ENCODE measurements around the gene RNU5B-1.
A peak's percentile ranks its signal among the peaks of the same experiment; 100 is the strongest.

The RNU5B-1 gene

DNA sequence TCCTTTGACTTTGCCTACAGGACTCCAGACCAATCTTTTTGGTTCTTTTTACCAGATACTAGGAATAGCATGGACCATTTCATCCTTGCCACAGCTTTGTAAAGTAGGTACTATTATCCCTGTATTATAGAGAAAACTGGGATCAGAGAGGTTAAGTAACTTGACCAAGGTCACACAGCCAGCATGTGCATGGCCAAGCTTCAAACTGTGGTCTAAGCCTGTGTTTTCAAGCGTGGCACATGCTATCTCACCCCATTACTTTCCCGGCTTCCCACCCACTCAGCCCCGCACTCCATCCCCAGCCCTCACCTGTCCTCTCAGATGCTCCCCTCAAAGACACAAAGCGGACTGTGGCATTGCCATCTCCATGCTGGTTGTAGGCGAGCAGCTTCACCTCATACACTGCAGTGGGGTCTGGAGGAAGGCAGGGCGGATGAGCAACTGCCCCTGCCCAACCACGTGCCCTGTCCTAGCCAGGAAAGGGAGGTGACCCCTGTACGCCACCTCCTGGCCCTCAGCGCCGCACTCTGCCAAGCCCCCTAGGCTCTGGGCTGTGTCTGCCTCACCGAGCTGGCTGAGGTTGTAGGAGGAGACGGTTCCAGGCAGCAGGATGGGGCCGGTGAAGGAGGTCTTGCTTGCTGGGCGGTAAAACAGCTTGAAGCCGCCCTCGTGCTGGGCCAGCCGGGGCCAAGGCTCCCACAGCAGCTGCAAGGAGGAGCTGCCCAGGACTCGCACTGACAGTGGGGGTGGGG, 25.7 kb downstream of the RNU5B-1 start:
- H3K36me3 ChIP-seq (ENCODE audit: control insufficient read depth, insufficient read depth, low read length) = peaks cover 39% of the 10 kb centered on the region
- no peak overlapping the region for H3K9ac ChIP-seq (ENCODE audit: low read length)
- peaks cover 29% of the 10 kb centered on the region for H3K4me1 ChIP-seq (ENCODE audit: control insufficient read depth, insufficient read depth, low read length)
- no peaks in the 10 kb centered on the region for H3K27me3 ChIP-seq (ENCODE audit: control insufficient read depth, insufficient read depth, low read length)
- H3K27ac ChIP-seq (ENCODE audit: low read depth, low read length) = no peak overlapping the region
- H3K9me3 ChIP-seq (ENCODE audit: control insufficient read depth, insufficient read depth, low read depth, low read length) = no peaks in the 10 kb centered on the region
- no peak overlapping the region for H3K4me3 ChIP-seq (ENCODE audit: low read depth, low read length)

DNA sequence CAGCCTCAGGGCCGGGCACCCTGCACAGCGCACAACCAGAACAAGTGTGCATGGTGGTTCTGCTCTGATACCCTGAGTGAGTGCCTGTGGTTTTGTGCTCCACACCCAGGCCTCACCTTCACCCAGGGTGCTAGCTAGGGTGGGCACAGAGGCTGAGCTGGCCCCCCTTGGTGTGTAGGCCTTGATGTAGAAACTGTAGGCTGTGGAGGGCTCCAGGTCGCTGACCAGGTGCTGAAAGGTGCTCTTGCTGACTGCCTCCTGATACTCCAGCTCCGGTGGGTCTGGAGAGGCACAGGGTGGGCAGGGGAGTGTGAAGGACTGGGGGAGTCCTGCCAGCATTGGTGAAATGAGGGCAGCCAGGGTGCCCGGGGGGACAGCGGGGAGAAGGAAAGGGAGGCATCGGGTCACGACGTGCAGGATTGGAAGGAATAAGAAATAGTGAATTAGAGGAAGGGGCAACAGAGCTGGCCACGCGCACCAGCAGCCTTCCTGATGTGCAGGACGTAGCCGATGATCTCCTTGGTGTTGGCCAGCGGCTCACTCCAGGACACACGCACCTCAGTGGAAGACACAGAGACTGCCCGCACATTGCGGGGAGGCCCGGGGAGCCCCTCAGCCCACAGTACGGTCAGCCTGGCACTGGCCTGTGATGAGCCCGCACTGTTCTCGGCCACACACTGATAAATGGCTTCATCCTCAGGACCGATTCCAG, 26.6 kb downstream of the RNU5B-1 start:
- Histone ChIP-seq H3K4me1 (ENCODE audit: control insufficient read depth, insufficient read depth, low read length) (peaks cover 34% of the 10 kb centered on the region), H3K4me3 (ENCODE audit: low read depth, low read length) (no peak overlapping the region), H3K9me3 (ENCODE audit: control insufficient read depth, insufficient read depth, low read depth, low read length) (no peaks in the 10 kb centered on the region), H3K27me3 (ENCODE audit: control insufficient read depth, insufficient read depth, low read length) (no peaks in the 10 kb centered on the region), H3K9ac (ENCODE audit: low read length) (no peak overlapping the region), H3K36me3 (ENCODE audit: control insufficient read depth, insufficient read depth, low read length) (peaks cover 39% of the 10 kb centered on the region), H3K27ac (ENCODE audit: low read depth, low read length) (no peak overlapping the region)

GRCh38 chr15:65331811-65332210, 27.3 kb downstream of the RNU5B-1 start:
- peaks cover 38% of the 10 kb centered on the region for H3K4me1 ChIP-seq (ENCODE audit: control insufficient read depth, insufficient read depth, low read length)
- no peak overlapping the region for H3K9ac ChIP-seq (ENCODE audit: low read length)
- H3K36me3 ChIP-seq (ENCODE audit: control insufficient read depth, insufficient read depth, low read length) = peaks cover 39% of the 10 kb centered on the region

GRCh38 chr15:65332391-65333147, 28.1 kb downstream of the RNU5B-1 start:
- no peak overlapping the region for H3K27ac ChIP-seq (ENCODE audit: low read depth, low read length)
- H3K9ac ChIP-seq (ENCODE audit: low read length) = no peak overlapping the region
- no peaks in the 10 kb centered on the region for H3K9me3 ChIP-seq (ENCODE audit: control insufficient read depth, insufficient read depth, low read depth, low read length)
- peaks cover 39% of the 10 kb centered on the region for H3K36me3 ChIP-seq (ENCODE audit: control insufficient read depth, insufficient read depth, low read length)
- H3K4me1 ChIP-seq (ENCODE audit: control insufficient read depth, insufficient read depth, low read length) = peaks cover 45% of the 10 kb centered on the region
- H3K27me3 ChIP-seq (ENCODE audit: control insufficient read depth, insufficient read depth, low read length) = no peaks in the 10 kb centered on the region
- no peak overlapping the region for H3K4me3 ChIP-seq (ENCODE audit: low read depth, low read length)

More at GRCh38 chr15:65331811-65332210, 27.3 kb downstream of the RNU5B-1 start:
- no peaks in the 10 kb centered on the region for H3K27me3 ChIP-seq (ENCODE audit: control insufficient read depth, insufficient read depth, low read length)
- H3K4me3 ChIP-seq (ENCODE audit: low read depth, low read length) = no peak overlapping the region
- H3K9me3 ChIP-seq (ENCODE audit: control insufficient read depth, insufficient read depth, low read depth, low read length) = no peaks in the 10 kb centered on the region
- H3K27ac ChIP-seq (ENCODE audit: low read depth, low read length) = no peak overlapping the region

DNA sequence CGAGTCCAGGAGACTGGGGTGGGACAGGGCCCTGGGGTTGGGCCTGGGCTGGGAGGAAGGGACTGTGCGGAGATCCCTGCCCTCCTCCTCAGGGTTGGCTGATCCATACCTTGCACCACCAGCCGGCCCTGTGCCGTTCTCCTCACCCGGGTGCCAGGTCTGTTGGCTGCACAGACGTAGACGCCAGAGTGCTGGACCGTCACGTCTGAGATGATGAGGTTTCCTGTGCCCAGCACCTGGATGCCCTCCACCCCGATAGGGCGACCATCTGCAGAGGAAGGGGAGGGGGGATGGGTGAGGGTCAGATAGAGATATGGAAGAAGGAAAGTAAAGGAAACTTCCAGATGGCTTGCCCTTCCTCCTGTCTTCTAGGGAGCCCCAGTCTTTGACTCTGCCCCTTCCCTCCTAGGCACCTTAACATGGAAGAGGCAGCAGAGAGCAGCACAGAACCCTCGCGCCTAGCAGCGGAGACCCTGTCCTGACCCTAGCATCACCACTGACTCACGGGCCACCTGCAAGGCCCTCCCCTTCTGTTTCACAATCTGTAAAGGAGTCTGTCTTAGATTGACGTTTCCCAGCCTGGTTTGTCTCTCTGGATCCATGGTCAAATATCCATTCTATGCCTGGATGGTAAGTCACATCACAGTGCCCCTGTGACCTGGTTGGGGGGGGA, 28.8 kb downstream of the RNU5B-1 start:
- no peak overlapping the region for H3K4me3 ChIP-seq (ENCODE audit: low read depth, low read length)
- H3K36me3 ChIP-seq (ENCODE audit: control insufficient read depth, insufficient read depth, low read length) = peaks cover 39% of the 10 kb centered on the region
- no peaks in the 10 kb centered on the region for H3K27me3 ChIP-seq (ENCODE audit: control insufficient read depth, insufficient read depth, low read length)
- peaks cover 52% of the 10 kb centered on the region for H3K4me1 ChIP-seq (ENCODE audit: control insufficient read depth, insufficient read depth, low read length)
- no peak overlapping the region for H3K27ac ChIP-seq (ENCODE audit: low read depth, low read length)
- H3K9me3 ChIP-seq (ENCODE audit: control insufficient read depth, insufficient read depth, low read depth, low read length) = no peaks in the 10 kb centered on the region
- H3K9ac ChIP-seq (ENCODE audit: low read length) = no peak overlapping the region

DNA sequence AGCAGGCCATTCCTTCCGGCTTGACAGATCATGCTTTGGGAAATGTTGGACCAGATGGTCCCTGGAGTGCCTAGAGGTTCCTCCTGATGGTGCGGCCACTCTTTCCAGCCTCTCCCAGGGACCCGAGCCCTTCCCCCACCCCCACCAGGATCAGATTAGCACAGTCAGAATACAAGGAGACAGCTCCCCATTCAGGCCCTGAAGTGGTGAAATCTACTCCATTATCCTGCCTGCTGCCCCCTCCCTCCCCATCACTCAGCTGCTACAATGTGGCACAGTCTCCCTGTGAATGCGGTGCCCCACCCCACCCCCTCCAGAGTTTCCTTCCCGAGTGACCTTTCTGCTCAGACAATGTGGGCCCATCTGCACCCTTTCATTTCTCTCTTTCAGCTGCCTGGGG, 29.4 kb downstream of the RNU5B-1 start:
- Histone ChIP-seq H3K9ac (ENCODE audit: low read length) (no peak overlapping the region), H3K27me3 (ENCODE audit: control insufficient read depth, insufficient read depth, low read length) (no peaks in the 10 kb centered on the region), H3K27ac (ENCODE audit: low read depth, low read length) (no peak overlapping the region; the same call in 1 of the 2 replicates), H3K36me3 (ENCODE audit: control insufficient read depth, insufficient read depth, low read length) (peaks cover 36% of the 10 kb centered on the region), H3K9me3 (ENCODE audit: control insufficient read depth, insufficient read depth, low read depth, low read length) (no peaks in the 10 kb centered on the region), H3K4me1 (ENCODE audit: control insufficient read depth, insufficient read depth, low read length) (peaks cover 56% of the 10 kb centered on the region), H3K4me3 (ENCODE audit: low read depth, low read length) (no peak overlapping the region)

GRCh38 chr15:65334586-65335231, 30.2 kb downstream of the RNU5B-1 start:
- Histone ChIP-seq H3K9ac (ENCODE audit: low read length) (peak overlapping the region; percentile 24), H3K4me1 (ENCODE audit: control insufficient read depth, insufficient read depth, low read length) (peaks cover 60% of the 10 kb centered on the region), H3K4me3 (ENCODE audit: low read depth, low read length) (peak overlapping the region; percentile 8; the same call in 1 of the 2 replicates), H3K9me3 (ENCODE audit: control insufficient read depth, insufficient read depth, low read depth, low read length) (no peaks in the 10 kb centered on the region), H3K27me3 (ENCODE audit: control insufficient read depth, insufficient read depth, low read length) (no peaks in the 10 kb centered on the region), H3K36me3 (ENCODE audit: control insufficient read depth, insufficient read depth, low read length) (peaks cover 28% of the 10 kb centered on the region), H3K27ac (ENCODE audit: low read depth, low read length) (no peak overlapping the region; the same call in 1 of the 2 replicates)

DNA sequence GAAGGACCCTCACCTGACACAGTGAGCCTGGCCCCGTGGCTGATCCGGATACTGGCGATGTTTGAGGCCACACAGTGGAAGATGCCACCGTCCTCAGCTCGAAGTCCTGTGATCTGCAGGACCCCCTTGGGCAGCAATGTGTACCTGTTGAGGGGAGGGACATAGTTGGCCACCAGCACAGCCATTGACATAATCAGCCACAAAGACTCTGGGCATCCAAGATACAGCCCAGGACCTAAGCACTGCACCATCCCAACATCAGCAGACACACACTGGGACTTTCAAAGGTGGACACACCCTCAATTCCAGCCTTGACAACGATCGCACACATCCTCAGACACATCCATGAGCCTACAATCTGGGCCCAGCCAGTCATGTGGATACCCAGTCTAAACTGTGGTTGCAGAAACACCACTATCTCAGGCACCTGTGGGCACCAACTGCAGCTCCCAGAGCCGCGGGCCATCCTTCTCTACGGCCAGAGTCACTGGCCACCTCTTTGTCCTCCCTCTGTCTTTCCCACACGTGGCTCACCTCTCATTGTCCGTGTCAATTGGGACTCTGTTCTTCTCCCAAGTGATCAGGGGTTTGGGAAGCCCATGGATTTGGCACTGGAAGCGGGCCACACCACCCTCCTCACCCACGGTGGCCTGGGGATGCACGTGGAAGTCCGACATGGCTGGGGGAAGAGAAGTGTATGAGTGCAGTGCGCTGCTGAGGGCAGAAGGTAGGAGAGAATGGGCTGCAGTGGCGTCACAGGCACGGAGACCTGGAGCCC, 31.0 kb downstream of the RNU5B-1 start:
- peak overlapping the region; percentile 2 for H3K9ac ChIP-seq (ENCODE audit: low read length)
- no peak overlapping the region for H3K4me3 ChIP-seq (ENCODE audit: low read depth, low read length)
- H3K27me3 ChIP-seq (ENCODE audit: control insufficient read depth, insufficient read depth, low read length) = no peaks in the 10 kb centered on the region
- H3K9me3 ChIP-seq (ENCODE audit: control insufficient read depth, insufficient read depth, low read depth, low read length) = no peaks in the 10 kb centered on the region
- no peak overlapping the region for H3K27ac ChIP-seq (ENCODE audit: low read depth, low read length)
- H3K4me1 ChIP-seq (ENCODE audit: control insufficient read depth, insufficient read depth, low read length) = peaks cover 67% of the 10 kb centered on the region
- H3K36me3 ChIP-seq (ENCODE audit: control insufficient read depth, insufficient read depth, low read length) = peaks cover 21% of the 10 kb centered on the region

GRCh38 chr15:65336493-65337435, 32.3 kb downstream of the RNU5B-1 start:
- Histone ChIP-seq H3K9me3 (ENCODE audit: control insufficient read depth, insufficient read depth, low read depth, low read length) (no peaks in the 10 kb centered on the region), H3K36me3 (ENCODE audit: control insufficient read depth, insufficient read depth, low read length) (peaks cover 8% of the 10 kb centered on the region; the same call in 1 of the 2 replicates), H3K27me3 (ENCODE audit: control insufficient read depth, insufficient read depth, low read length) (no peaks in the 10 kb centered on the region), H3K4me1 (ENCODE audit: control insufficient read depth, insufficient read depth, low read length) (peaks cover 68% of the 10 kb centered on the region), H3K27ac (ENCODE audit: low read depth, low read length) (no peak overlapping the region), H3K9ac (ENCODE audit: low read length) (no peak overlapping the region), H3K4me3 (ENCODE audit: low read depth, low read length) (no peak overlapping the region)

Measured in HUES6 (cell line).